B cell (primary cell): ENCODE data around the gene OTUD3. TPM values are rescaled to one million over a fixed set of nuclear protein-coding genes. Genes with fewer than 3 reads are reported as not detected.

Source experiments
- ATAC-seq: fragments of 200-7000 bp; cut with Tn5 transposase; one replicate; pipeline ENCODE4 v1.10.0; 2021; ENCODE audit warnings: low read depth, mild to moderate bottlenecking, moderate number of reproducible peaks, moderate library complexity
- CTCF ChIA-PET: fragments of 350-600 bp; sonication (Branson Sonifier 250); formaldehyde crosslinking; loops from one replicate; lab custom pipeline; 2021; ENCODE audit warnings: antibody characterized with exemption, inconsistent platforms; lab: Charles Lee
- POLR2A ChIA-PET: fragments of 350-600 bp; sonication (Branson Sonifier 250); formaldehyde crosslinking; loops from one replicate; lab custom pipeline; 2021; ENCODE audit warnings: antibody characterized with exemption; lab: Charles Lee
- DNase-seq: peaks from one replicate; pipeline ENCODE4 v3.0.0; 2013
- H2AFZ ChIP-seq: 2 replicates; pipeline ENCODE4 v1.6.1; 2012; ENCODE audit warnings: mild to moderate bottlenecking, low read depth, low read length; ENCODE audit not compliant: insufficient read depth, poor library complexity, severe bottlenecking
- H3K27ac ChIP-seq, 2 donors: 1 replicate in 1 of 2; 2 replicates in 1 of 2; pipeline ENCODE4 v1.5.1; 2012 to 2013; ENCODE audit warnings: low read length in 2 of 2, mild to moderate bottlenecking in 2 of 2, moderate library complexity in 1 of 2
- H3K27me3 ChIP-seq, 4 experiments: fragments of 200-600 bp in 1 of 4; sonication (generic) in 1 of 4; replicated peaks in 1 of 4; 1 replicate in 2 of 4; 2 replicates in 2 of 4; pipeline versions ENCODE4 v1.6.1 to v1.7.0; 2013 to 2016; ENCODE audit warnings: low read length in 3 of 4, mild to moderate bottlenecking in 2 of 4, mixed read lengths in 1 of 4, moderate library complexity in 1 of 4; ENCODE audit not compliant: insufficient read depth in 4 of 4, control insufficient read depth in 3 of 4; ENCODE audit errors: control extremely low read depth in 1 of 4
- H3K36me3 ChIP-seq, 2 experiments: replicated peaks in 1 of 2; 1 replicate in 1 of 2; 2 replicates in 1 of 2; pipeline versions ENCODE4 v1.6.1 to v1.7.1; 2013; ENCODE audit warnings: low read length in 1 of 2; ENCODE audit not compliant: insufficient read depth in 2 of 2, control insufficient read depth in 1 of 2; ENCODE audit errors: control extremely low read depth in 1 of 2, extremely low read depth in 1 of 2
- H3K4me1 ChIP-seq, 2 donors: fragments of 200-600 bp in 1 of 2; sonication (generic) in 1 of 2; 1 replicate in 1 of 2; 2 replicates in 1 of 2; pipeline versions ENCODE4 v1.5.1 to v1.6.1; 2013 to 2017; ENCODE audit warnings: low read length in 2 of 2; ENCODE audit not compliant: control insufficient read depth in 2 of 2, insufficient read depth in 2 of 2
- H3K4me2 ChIP-seq: replicated peaks from 2 replicates; pipeline ENCODE3; 2012; ENCODE audit warnings: mild to moderate bottlenecking, low read depth, low read length; ENCODE audit not compliant: poor library complexity, severe bottlenecking
- H3K4me3 ChIP-seq, 5 experiments: fragments of 200-600 bp in 1 of 5; sonication (generic) in 1 of 5; 1 replicate in 3 of 5; 2 replicates in 2 of 5; pipeline versions ENCODE4 v1.5.1 to v1.7.0; 2011 to 2016; ENCODE audit warnings: low read length in 4 of 5, mild to moderate bottlenecking in 4 of 5, low read depth in 2 of 5, control low read depth in 1 of 5, moderate library complexity in 1 of 5; ENCODE audit not compliant: insufficient read depth in 1 of 5; ENCODE audit errors: control extremely low read depth in 1 of 5, extremely low read depth in 1 of 5
- H3K79me2 ChIP-seq: fragments of 200-600 bp; sonication (generic); one replicate; pipeline ENCODE4 v1.6.0; 2016; ENCODE audit warnings: low read length; ENCODE audit not compliant: control insufficient read depth, insufficient read depth
- H3K9ac ChIP-seq: fragments of 200-600 bp; sonication (generic); 2 replicates; pipeline ENCODE4 v1.6.1; 2017; ENCODE audit warnings: mild to moderate bottlenecking, low read length, moderate library complexity
- H3K9me3 ChIP-seq, 3 donors: one replicate each; pipeline versions ENCODE4 v1.6.1 to v1.7.1; 2013; ENCODE audit warnings: low read length in 2 of 3; ENCODE audit not compliant: control insufficient read depth in 2 of 3, insufficient read depth in 1 of 3; ENCODE audit errors: control extremely low read depth in 1 of 3
- H4K20me1 ChIP-seq: 2 replicates; pipeline ENCODE4 v1.6.0; 2012; ENCODE audit warnings: mild to moderate bottlenecking, low read length; ENCODE audit not compliant: insufficient read depth, control insufficient read depth, poor library complexity, severe bottlenecking
- H3K27ac Mint-ChIP-seq: one replicate; pipeline ENCODE4 v1.8.0; 2021; ENCODE audit warnings: mixed read lengths
- H3K27me3 Mint-ChIP-seq: one replicate; pipeline ENCODE4 v1.8.0; 2021; ENCODE audit warnings: mixed read lengths
- H3K4me1 Mint-ChIP-seq: one replicate; pipeline ENCODE4 v1.8.0; 2021; ENCODE audit warnings: mixed read lengths
- H3K4me3 Mint-ChIP-seq: one replicate; pipeline ENCODE4 v1.8.0; 2021; ENCODE audit warnings: mixed read lengths
- H3K9me3 Mint-ChIP-seq: one replicate; pipeline ENCODE4 v1.8.0; 2022; ENCODE audit warnings: mixed read lengths; ENCODE audit not compliant: insufficient read depth
- EZH2 ChIP-seq: IDR thresholded peaks from 2 replicates; pipeline ENCODE4 v1.6.1; 2012; ENCODE audit warnings: borderline replicate concordance, low read depth, mild to moderate bottlenecking, moderate library complexity, low read length; ENCODE audit not compliant: insufficient read depth, poor library complexity, severe bottlenecking
- whole genome bisulfite sequencing: methylation state at CpG from one replicate; pipeline ENCODE4 v1.1.5; 2013; ENCODE audit warnings: missing lambda C conversion rate; ENCODE audit not compliant: insufficient coverage; 5-methylcytosine and 5-hydroxymethylcytosine counted together
- intact Hi-C: fragments of 100-400 bp; cut with micrococcal nuclease; formaldehyde crosslinking; loops from one replicate; pipeline ENCODE4 v1.10.0; 2022
- polyA plus RNA-seq: library from polyadenylated mRNA; depleted of rRNA; stranded (reverse); fragments of >200 nt; gene quantifications from 2 replicates; pipeline ENCODE4 v1.2.3, GENCODE V29; 2012
- total RNA-seq, 2 donors: library from RNA; stranded (reverse); fragments of 120-200 nt in 1 of 2; gene quantifications; 1 replicate in 1 of 2; 2 replicates in 1 of 2; pipeline versions ENCODE4 v1.2.3 to v1.2.4, GENCODE V29; 2013 to 2022
- TF ChIP-seq, protein P1 (sequence below): fragments of 200-600 bp; IDR thresholded peaks from one replicate; pipeline ENCODE4 v1.8.0; 2022; ENCODE audit warnings: antibody characterized with exemption, mild to moderate bottlenecking

Gene OTUD3
- total and polyA plus RNA-seq, 2 donors (not counting 1 experiment from before 2014, with no cell fraction given) = 4.2 to 19.6 TPM

DNA sequence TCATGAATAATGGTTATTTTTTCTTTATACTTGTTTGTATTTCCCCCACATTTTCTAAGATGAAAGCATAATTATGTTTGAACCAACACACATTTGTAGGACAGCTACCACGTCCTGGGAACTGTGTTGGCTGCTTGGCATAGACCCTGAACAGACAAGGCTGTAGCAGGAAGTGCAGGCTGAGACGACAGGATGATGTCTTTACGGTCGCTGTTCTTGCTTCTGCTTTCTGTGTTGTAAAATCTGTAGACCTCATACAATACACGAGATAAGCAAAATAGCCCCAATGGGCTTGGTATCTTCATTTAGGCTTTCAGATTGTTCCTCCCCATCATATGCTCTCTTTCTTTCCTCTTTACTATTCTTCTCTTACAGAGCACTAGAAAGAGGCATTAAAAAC is 23.3 kb upstream of the OTUD3 start:
- no peak for ATAC-seq
- Histone ChIP-seq H3K79me2 (no peaks in the 10 kb centered on the region), H3K36me3 (no peaks in the 10 kb centered on the region), H3K4me3 (no peak overlapping the region), H3K4me1 (no peaks in the 10 kb centered on the region), H2AFZ (no peak overlapping the region), H3K27me3 (peaks cover 0 to 6% (median 1%) of the 10 kb centered on the region in 4 experiments), H3K27ac (no peak overlapping the region), H3K9me3 (peaks cover 0 to 5% (median 2%) of the 10 kb centered on the region in 3 donors), H3K9ac (no peak overlapping the region), H3K4me2 (no peak overlapping the region), H4K20me1 (no peaks in the 10 kb centered on the region)
- Mint-ChIP-seq H3K9me3 (peaks cover 7% of the 10 kb centered on the region), H3K4me1 (peaks cover 2% of the 10 kb centered on the region), H3K27ac (no peak overlapping the region), H3K4me3 (no peak overlapping the region), H3K27me3 (peaks cover 42% of the 10 kb centered on the region)
- DNase-seq = no peak
- 0% methylated on average over 4 of the region's 5 CpGs for WGBS
- POLR2A ChIA-PET = no interaction called here
- CTCF ChIA-PET = no interaction called here
- TF ChIP-seq EZH2 = no peak
- TF ChIP-seq, protein P1, sequence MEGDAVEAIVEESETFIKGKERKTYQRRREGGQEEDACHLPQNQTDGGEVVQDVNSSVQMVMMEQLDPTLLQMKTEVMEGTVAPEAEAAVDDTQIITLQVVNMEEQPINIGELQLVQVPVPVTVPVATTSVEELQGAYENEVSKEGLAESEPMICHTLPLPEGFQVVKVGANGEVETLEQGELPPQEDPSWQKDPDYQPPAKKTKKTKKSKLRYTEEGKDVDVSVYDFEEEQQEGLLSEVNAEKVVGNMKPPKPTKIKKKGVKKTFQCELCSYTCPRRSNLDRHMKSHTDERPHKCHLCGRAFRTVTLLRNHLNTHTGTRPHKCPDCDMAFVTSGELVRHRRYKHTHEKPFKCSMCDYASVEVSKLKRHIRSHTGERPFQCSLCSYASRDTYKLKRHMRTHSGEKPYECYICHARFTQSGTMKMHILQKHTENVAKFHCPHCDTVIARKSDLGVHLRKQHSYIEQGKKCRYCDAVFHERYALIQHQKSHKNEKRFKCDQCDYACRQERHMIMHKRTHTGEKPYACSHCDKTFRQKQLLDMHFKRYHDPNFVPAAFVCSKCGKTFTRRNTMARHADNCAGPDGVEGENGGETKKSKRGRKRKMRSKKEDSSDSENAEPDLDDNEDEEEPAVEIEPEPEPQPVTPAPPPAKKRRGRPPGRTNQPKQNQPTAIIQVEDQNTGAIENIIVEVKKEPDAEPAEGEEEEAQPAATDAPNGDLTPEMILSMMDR = no peak
- intact Hi-C loops = no loop called here

DNA sequence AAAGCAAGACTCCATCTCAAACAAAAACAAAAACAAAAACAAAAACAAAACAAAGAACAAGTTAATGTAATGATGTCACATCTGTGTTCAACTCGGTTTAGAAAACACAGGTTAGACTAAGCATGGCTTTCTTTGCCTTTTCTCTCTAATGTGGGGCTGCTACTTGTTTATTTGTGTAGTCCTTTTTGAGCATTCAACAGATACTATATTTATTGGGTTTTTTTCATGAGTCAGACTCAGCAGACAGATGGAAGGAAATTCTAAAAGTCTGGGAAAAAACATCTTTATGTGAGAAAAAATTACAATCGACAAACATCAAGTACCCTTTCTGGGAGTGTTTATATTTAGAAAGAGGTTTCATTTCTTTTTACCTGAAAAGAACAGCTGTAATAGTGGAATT is 22.3 kb upstream of the OTUD3 start:
- no peaks in the 10 kb centered on the region for H4K20me1 ChIP-seq
- Mint-ChIP-seq H3K27ac (no peak overlapping the region), H3K4me3 (no peak overlapping the region), H3K9me3 (peaks cover 9% of the 10 kb centered on the region), H3K27me3 (peaks cover 45% of the 10 kb centered on the region), H3K4me1 (peaks cover 2% of the 10 kb centered on the region)
- H3K9me3 ChIP-seq = peaks cover 0 to 9% (median 2%) of the 10 kb centered on the region in 3 donors
- intact Hi-C loops = no loop called here
- H3K9ac ChIP-seq = no peak overlapping the region
- no peak overlapping the region for H3K27ac ChIP-seq
- POLR2A ChIA-PET = no interaction called here
- no peak overlapping the region for H3K4me3 ChIP-seq
- CTCF ChIA-PET = no interaction called here
- no peak for DNase-seq
- no CpG with 5 or more reads among the region's 2 CpGs for WGBS
- H2AFZ ChIP-seq = no peak overlapping the region
- no peak overlapping the region for H3K4me2 ChIP-seq
- peaks cover 0 to 6% (median 2%) of the 10 kb centered on the region in 4 experiments for H3K27me3 ChIP-seq
- no peak for TF ChIP-seq EZH2
- TF ChIP-seq, protein P1 = no peak
- ATAC-seq = no peak
- no peaks in the 10 kb centered on the region for H3K79me2 ChIP-seq
- no peaks in the 10 kb centered on the region for H3K4me1 ChIP-seq
- no peaks in the 10 kb centered on the region for H3K36me3 ChIP-seq
